Measurements from ENCODE around the gene DLL3. TPM values are rescaled to one million over a fixed set of nuclear protein-coding genes. Genes with fewer than 3 reads are reported as not detected.

Gene DLL3
- total and polyA plus RNA-seq, 2 experiments from 2014 or later: 1.1 to 1.6 TPM

DNA sequence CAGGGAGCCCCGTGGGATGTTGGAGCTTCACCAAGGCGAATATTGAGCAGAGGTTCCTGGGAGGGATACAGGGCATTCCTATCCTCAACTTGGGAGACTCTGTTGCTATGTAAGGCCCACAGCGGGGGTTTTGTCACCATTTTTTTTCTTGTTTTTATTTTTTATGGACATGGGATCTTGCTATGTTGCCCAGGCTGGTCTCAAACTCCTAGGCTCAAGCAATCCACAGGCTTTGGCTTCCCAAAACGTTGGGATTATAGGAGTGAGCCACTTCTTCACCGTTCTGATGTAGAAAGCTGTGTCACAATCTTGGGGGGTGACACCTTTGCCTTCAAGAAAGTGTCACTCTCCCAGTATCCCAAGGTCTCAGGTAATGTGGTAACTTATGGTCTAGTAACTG lies 2.6 kb downstream of the DLL3 start:
- Histone ChIP-seq H3K4me1 (ENCODE audit: insufficient read depth) (peaks cover 12% of the 10 kb centered on the region), H3K79me2 (no peaks in the 10 kb centered on the region), H4K20me1 (ENCODE audit: insufficient read depth, poor library complexity, severe bottlenecking) (no peaks in the 10 kb centered on the region), H3K27ac (no peak overlapping the region), H3K4me3 (no peak overlapping the region), H3K36me3 (replicated peaks; ENCODE audit: insufficient read depth, low read depth) (no peaks in the 10 kb centered on the region), H2AFZ (no peak overlapping the region), H3K27me3 (peaks cover 73% of the 10 kb centered on the region), H3K9me2 (replicated peaks; ENCODE audit: insufficient read depth) (no peaks in the 10 kb centered on the region), H3K4me2 (no peak overlapping the region), H3K9me3 (ENCODE audit: low read depth) (no peaks in the 10 kb centered on the region)
- WGBS (ENCODE audit: low lambda C conversion rate, missing lambda C conversion rate): 74% methylated on average over 5 of the region's 5 CpGs
- TF ChIP-seq EZH2phosphoT487 (IDR thresholded peaks at IDR 0.05; ENCODE audit: low read depth, severe bottlenecking, unreplicated experiment) (no peak), EZH2 (IDR thresholded peaks at IDR 0.05; ENCODE audit: borderline replicate concordance) (no peak)
- TF ChIP-seq, protein P1, sequence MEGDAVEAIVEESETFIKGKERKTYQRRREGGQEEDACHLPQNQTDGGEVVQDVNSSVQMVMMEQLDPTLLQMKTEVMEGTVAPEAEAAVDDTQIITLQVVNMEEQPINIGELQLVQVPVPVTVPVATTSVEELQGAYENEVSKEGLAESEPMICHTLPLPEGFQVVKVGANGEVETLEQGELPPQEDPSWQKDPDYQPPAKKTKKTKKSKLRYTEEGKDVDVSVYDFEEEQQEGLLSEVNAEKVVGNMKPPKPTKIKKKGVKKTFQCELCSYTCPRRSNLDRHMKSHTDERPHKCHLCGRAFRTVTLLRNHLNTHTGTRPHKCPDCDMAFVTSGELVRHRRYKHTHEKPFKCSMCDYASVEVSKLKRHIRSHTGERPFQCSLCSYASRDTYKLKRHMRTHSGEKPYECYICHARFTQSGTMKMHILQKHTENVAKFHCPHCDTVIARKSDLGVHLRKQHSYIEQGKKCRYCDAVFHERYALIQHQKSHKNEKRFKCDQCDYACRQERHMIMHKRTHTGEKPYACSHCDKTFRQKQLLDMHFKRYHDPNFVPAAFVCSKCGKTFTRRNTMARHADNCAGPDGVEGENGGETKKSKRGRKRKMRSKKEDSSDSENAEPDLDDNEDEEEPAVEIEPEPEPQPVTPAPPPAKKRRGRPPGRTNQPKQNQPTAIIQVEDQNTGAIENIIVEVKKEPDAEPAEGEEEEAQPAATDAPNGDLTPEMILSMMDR (IDR thresholded peaks at IDR 0.05; ENCODE audit: poor library complexity): no peak
- DNase-seq (ENCODE audit: low spot score): no peak

DNA sequence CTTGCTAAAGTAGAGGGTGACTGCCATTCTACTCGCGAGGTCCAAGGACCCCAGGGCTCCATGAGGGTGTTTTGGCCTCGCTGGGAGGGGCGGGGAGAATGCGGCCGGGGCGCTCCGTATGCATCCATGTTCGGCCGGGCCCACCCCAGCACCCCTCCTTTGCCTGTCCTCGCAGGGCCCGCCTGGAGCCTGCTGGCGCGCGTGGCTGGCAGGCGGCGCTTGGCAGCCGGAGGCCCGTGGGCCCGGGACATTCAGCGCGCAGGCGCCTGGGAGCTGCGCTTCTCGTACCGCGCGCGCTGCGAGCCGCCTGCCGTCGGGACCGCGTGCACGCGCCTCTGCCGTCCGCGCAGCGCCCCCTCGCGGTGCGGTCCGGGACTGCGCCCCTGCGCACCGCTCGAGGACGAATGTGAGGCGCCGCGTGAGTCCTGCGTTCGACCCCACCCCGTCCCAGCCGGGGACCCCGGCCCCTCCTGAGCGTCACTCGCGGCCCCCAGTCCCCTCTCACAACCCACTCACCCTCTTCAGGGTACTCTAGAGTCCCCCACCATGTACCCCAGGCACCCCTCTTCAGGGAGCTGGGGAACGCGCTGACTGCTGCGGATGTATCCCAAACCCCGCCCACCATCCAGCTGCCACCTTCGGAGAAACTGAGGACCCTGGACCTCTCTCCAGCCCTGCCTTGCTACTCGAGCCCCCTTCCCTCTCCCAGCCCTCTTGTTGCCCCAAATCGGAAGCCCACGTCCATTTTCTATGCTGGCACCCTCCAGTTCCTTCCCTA lies 4.1 kb downstream of the DLL3 start:
- Histone ChIP-seq H3K4me1 (ENCODE audit: insufficient read depth) (peaks cover 18% of the 10 kb centered on the region), H3K27ac (no peak overlapping the region), H3K27me3 (peaks cover 71% of the 10 kb centered on the region), H3K79me2 (no peaks in the 10 kb centered on the region), H4K20me1 (ENCODE audit: insufficient read depth, poor library complexity, severe bottlenecking) (no peaks in the 10 kb centered on the region), H2AFZ (no peak overlapping the region), H3K36me3 (replicated peaks; ENCODE audit: insufficient read depth, low read depth) (no peaks in the 10 kb centered on the region), H3K4me2 (peak overlapping the region; percentile 54), H3K9me2 (replicated peaks; ENCODE audit: insufficient read depth) (no peaks in the 10 kb centered on the region), H3K4me3 (no peak overlapping the region), H3K9me3 (ENCODE audit: low read depth) (no peaks in the 10 kb centered on the region)
- no peak for TF ChIP-seq EZH2 (IDR thresholded peaks at IDR 0.05; ENCODE audit: borderline replicate concordance)
- TF ChIP-seq, protein P1 (IDR thresholded peaks at IDR 0.05; ENCODE audit: poor library complexity): peak; percentile 57
- peak; percentile 87 for DNase-seq (ENCODE audit: low spot score)
- 24% methylated on average over 52 of the region's 69 CpGs for WGBS (ENCODE audit: low lambda C conversion rate, missing lambda C conversion rate)

DNA sequence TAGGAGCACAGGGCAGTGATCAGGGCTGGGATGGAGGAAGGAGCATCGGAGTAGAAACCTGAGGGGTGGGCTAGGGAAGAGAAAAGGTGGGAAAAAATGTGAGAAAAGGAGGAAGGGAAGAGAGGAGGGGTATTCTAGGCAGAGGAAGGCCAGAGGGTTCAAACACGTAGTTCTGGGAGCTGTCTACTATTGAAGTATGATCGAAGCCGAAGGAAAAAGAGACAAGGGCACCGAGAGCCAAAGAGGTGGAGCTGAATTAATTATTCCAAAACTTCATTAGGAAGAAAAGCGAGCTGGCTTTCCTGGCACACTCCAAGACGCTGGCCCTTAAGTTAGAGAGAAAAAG lies 7.8 kb downstream of the DLL3 start:
- H4K20me1 ChIP-seq (ENCODE audit: insufficient read depth, poor library complexity, severe bottlenecking): no peaks in the 10 kb centered on the region
- peaks cover 6% of the 10 kb centered on the region for H3K4me1 ChIP-seq (ENCODE audit: insufficient read depth)
- no peaks in the 10 kb centered on the region for H3K79me2 ChIP-seq
- peaks cover 52% of the 10 kb centered on the region for H3K27me3 ChIP-seq
- no peak for DNase-seq (ENCODE audit: low spot score)
- TF ChIP-seq EZH2phosphoT487 (IDR thresholded peaks at IDR 0.05; ENCODE audit: low read depth, severe bottlenecking, unreplicated experiment) (no peak), EZH2 (IDR thresholded peaks at IDR 0.05; ENCODE audit: borderline replicate concordance) (no peak)
- TF ChIP-seq, protein P1 (IDR thresholded peaks at IDR 0.05; ENCODE audit: poor library complexity): no peak
- 80% methylated on average over 7 of the region's 7 CpGs for WGBS (ENCODE audit: low lambda C conversion rate, missing lambda C conversion rate)
- H3K36me3 ChIP-seq (replicated peaks; ENCODE audit: insufficient read depth, low read depth): no peaks in the 10 kb centered on the region
- H2AFZ ChIP-seq: no peak overlapping the region
- H3K9me3 ChIP-seq (ENCODE audit: low read depth): no peaks in the 10 kb centered on the region
- H3K4me2 ChIP-seq: peak overlapping the region; percentile 96
- no peaks in the 10 kb centered on the region for H3K9me2 ChIP-seq (replicated peaks; ENCODE audit: insufficient read depth)
- no peak overlapping the region for H3K4me3 ChIP-seq
- H3K27ac ChIP-seq: no peak overlapping the region

Measured in hepatocyte (in vitro differentiated cells).